Mucosa of descending colon (tissue), 3 donors: ENCODE data around the gene ATAD3B. TPM values are rescaled to one million over a fixed set of nuclear protein-coding genes. Genes with fewer than 3 reads are reported as not detected.
"Not testable (repeated sequence)": the region's sequence is repeated elsewhere in the genome, so short reads cannot be mapped to it uniquely, and the experiment has no call there.

ENCODE experiments used
- ATAC-seq: fragments of 200-7000 bp; cut with Tn5 transposase; one replicate; pipeline ENCODE4 v1.9.1; 2020; ENCODE audit warnings: mild to moderate bottlenecking, moderate library complexity
- DNase-seq, 3 donors: peaks; one replicate each; pipeline ENCODE4 v3.0.0-alpha.2; 2020
- H3K36me3 ChIP-seq: fragments of 200-600 bp; one replicate; pipeline ENCODE4 v1.8.0; 2021; ENCODE audit warnings: low read depth, mild to moderate bottlenecking
- H3K4me1 ChIP-seq: fragments of 200-600 bp; one replicate; pipeline ENCODE4 v1.8.0; 2021; ENCODE audit warnings: low read depth, mild to moderate bottlenecking
- H3K4me3 ChIP-seq: fragments of 200-600 bp; one replicate; pipeline ENCODE4 v1.8.0; 2021; ENCODE audit warnings: mild to moderate bottlenecking
- H3K9me3 ChIP-seq: fragments of 200-600 bp; one replicate; pipeline ENCODE4 v1.8.0; 2021; ENCODE audit warnings: mild to moderate bottlenecking
- intact Hi-C, 2 donors: fragments of 100-400 bp; cut with DNase I in 1 of 2; cut with micrococcal nuclease in 1 of 2; formaldehyde crosslinking; loops; one replicate each; pipeline versions ENCODE4 v1.11.0 to v1.11.1; 2022; cut with DNase I, micrococcal nuclease
- total RNA-seq, 3 donors: library from RNA; stranded (reverse); fragmentation: NEBNext Ultra II Directional in 2 of 3; extraction: Animal tissue kit (Norgen Biotek cat#: 25700) in 2 of 3; gene quantifications; one replicate each; pipeline versions ENCODE4 v1.2.1 to v1.2.4, GENCODE V29; 2021 to 2023
- TF ChIP-seq, protein P1 (sequence below): fragments of 200-600 bp; IDR thresholded peaks from one replicate; pipeline ENCODE4 v1.8.0; 2022; ENCODE audit warnings: antibody characterized with exemption, mild to moderate bottlenecking
- donor health status: DM: no; HTN: no; CAD: no; lungs with moderate emphysema.
- donor health status: DM: no; HTN: no; CAD: no.
- donor health status: DM: no; HTN: yes; CAD: no.

Gene ATAD3B
- total RNA-seq, 3 donors from 2014 or later: 22.8 to 30.9 (median 25.4) TPM

DNA sequence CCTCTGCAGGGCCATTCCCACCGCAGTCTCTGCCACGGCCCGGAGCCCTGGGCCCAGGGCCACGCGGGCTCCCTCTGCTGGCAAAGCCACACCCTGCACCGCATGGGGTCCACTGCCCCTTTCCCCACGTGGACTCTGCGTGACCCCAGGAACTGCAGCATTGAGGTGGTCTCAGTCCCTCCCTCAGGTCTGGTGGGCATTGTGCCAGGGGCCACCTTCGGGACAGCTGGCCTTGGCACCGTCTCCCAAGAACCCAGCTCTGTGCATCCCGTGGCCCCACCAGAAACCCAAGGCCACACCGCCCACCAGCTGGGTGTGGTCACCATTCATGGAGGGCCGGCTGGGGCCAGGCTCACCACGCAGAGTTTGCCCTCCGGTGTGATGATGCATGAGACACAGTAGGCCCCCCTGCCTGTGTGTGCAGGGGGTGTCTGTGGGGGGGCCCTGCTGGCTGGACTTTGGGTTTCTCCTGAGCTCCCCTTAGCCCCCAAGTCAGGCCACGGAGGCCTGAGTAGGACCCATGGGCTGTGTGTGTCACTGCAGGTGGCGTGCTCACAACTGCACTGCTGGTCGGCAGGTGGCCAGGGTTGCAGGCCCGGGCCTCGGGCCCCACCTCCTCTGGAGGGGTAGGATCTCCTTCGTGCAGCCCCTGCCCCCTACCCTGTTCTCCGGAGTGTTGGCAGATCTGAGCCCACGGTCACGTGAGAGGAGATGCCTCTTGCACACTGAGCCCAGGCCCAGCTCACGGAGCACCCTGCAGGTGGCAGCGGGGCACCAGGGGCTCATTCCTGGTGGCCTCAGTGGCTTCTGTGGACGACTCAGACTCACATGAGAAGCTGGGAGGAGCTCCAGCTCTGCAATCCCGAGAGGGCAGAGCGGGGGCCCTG, 30.3 kb upstream of the ATAD3B start:
- peak; percentile 70 for ATAC-seq
- intact Hi-C loops: no loop called here
- H3K4me1 ChIP-seq: peaks cover 21% of the 10 kb centered on the region

DNA sequence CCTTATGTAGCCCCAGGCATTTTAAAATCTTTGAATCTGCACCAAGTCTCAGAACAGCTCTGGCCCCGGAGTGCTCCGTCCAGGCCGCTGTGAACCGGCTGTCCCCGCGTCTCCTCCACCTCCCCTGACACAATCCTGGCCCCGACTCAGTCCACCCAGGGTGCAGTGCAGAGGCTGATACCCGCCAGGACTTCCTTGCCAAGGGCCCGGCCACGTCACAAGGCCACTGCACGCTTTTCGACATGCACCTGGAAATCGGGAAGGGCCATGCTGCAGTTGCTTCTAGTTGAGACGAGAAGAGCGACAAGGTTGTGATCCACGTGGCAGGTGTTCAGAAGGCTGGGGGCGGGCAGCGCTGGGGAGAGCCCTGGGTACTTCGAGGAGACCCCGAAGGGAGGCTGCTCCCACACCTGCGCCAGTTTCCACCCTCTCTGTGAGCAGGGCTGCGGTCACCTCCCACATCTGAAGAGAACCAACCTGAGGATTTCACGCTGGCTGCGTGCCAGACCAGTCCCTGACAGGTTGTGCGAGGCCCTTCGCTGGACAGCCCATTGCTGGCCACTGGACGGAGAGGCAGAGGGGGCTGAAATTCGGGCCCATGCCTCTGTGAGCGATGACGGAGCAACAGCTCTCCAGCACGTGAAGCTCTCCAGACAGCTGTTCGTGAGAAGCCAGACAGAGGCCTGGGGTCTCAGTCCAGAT, 29.3 kb upstream of the ATAD3B start:
- peaks cover 14% of the 10 kb centered on the region for H3K4me1 ChIP-seq
- no peak overlapping the region for H3K4me3 ChIP-seq
- TF ChIP-seq, protein P1, sequence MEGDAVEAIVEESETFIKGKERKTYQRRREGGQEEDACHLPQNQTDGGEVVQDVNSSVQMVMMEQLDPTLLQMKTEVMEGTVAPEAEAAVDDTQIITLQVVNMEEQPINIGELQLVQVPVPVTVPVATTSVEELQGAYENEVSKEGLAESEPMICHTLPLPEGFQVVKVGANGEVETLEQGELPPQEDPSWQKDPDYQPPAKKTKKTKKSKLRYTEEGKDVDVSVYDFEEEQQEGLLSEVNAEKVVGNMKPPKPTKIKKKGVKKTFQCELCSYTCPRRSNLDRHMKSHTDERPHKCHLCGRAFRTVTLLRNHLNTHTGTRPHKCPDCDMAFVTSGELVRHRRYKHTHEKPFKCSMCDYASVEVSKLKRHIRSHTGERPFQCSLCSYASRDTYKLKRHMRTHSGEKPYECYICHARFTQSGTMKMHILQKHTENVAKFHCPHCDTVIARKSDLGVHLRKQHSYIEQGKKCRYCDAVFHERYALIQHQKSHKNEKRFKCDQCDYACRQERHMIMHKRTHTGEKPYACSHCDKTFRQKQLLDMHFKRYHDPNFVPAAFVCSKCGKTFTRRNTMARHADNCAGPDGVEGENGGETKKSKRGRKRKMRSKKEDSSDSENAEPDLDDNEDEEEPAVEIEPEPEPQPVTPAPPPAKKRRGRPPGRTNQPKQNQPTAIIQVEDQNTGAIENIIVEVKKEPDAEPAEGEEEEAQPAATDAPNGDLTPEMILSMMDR: no peak
- intact Hi-C loops: no loop called here
- ATAC-seq: no peak
- no peak for DNase-seq
- H3K9me3 ChIP-seq: no peaks in the 10 kb centered on the region
- H3K36me3 ChIP-seq: no peaks in the 10 kb centered on the region

More for the DNA sequence above, 30.3 kb upstream of the ATAD3B start:
- Histone ChIP-seq H3K4me3 (no peak overlapping the region), H3K9me3 (no peaks in the 10 kb centered on the region), H3K36me3 (no peaks in the 10 kb centered on the region)
- TF ChIP-seq, protein P1: peak; percentile 95
- peak in 2 of 3 donors; percentile 66 to 75 for DNase-seq

DNA sequence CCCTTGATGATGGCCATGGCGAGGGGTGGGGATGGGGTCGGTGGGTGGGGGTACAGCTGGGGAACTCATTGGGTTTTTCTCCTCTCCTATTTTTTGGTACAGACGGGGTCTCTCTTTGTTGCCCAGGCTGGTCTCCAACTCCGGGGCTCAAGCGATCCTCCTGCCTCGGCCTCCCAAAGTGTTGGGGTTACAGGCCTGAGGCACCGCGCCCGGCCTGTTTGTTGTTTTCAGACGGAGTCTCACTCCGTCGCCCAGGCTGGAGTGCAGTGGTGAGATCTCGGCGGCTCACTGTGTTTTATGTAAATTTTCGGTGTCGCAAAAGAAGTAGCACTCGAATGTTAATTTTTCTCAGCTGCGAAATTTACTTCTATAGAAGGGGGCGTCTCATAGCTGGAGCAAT, 24.9 kb upstream of the ATAD3B start:
- DNase-seq, ATAC-seq, H3K9me3 ChIP-seq, H3K36me3 ChIP-seq, H3K4me3 ChIP-seq, H3K4me1 ChIP-seq, intact Hi-C loops: not testable (repeated sequence)

DNA sequence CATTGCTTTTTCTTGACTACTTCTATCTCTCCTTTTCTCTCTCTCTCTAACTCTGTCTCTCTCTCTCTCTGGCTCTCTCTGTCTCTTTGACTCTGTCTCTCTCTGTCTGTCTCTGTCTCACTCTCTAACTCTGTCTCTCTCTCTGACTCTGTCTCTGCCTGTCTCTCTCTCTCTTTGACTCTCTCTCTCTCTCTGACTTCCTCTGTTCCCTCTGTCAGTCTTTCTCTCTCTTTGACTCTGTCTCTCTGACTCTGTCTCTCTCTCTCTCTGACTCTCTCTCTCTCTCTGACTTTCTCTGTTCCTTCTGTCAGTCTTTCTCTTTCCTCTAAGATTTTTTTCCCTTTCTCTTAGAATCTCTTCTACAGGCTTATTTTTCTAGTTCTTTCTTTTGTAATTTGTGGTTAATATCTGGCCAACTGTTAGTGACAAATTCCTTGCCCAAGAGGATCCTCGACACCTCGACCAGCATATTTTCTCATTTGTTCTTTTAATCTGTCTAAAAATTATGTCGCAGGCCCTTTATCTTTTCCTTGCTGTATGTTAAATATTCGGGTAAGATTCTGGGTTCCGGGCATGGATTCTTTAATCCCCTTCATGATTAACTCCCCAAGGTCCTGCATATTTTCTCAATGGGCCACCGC, 22.3 kb upstream of the ATAD3B start, which contains the start of gene ATAD3C:
Gene ATAD3C, plus strand, starts transcription at position 591 of the 641 bp plus-strand sequence. CDS start 995 bp downstream, outside the sequence.
- TF ChIP-seq, protein P1: no peak
- no peaks in the 10 kb centered on the region for H3K36me3 ChIP-seq
- intact Hi-C loops: no loop called here
- ATAC-seq: no peak
- no peaks in the 10 kb centered on the region for H3K9me3 ChIP-seq
- H3K4me1 ChIP-seq: peaks cover 9% of the 10 kb centered on the region
- DNase-seq: no peak
- no peak within 1 kb of the TSS for H3K4me3 ChIP-seq

DNA sequence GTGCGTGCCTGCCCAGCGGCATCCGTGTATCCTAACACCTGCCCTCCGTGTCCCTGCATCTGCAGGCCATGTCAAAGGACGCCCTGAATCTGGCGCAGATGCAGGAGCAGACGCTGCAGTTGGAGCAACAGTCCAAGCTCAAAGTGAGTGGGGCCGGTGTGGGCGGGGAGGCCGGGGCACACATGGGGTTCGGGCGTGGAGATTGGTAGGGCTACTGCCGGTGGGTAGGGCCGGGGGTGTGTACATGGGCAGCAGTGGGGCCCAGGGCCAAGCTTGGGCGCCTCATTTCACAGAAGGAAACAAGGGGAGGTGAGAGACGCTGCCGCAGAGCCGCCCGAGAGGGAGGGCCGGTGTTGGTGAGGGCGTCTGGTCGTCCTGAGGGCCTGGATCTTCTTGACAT, 20.9 kb upstream of the ATAD3B start:
- DNase-seq: not testable (repeated sequence)

DNA sequence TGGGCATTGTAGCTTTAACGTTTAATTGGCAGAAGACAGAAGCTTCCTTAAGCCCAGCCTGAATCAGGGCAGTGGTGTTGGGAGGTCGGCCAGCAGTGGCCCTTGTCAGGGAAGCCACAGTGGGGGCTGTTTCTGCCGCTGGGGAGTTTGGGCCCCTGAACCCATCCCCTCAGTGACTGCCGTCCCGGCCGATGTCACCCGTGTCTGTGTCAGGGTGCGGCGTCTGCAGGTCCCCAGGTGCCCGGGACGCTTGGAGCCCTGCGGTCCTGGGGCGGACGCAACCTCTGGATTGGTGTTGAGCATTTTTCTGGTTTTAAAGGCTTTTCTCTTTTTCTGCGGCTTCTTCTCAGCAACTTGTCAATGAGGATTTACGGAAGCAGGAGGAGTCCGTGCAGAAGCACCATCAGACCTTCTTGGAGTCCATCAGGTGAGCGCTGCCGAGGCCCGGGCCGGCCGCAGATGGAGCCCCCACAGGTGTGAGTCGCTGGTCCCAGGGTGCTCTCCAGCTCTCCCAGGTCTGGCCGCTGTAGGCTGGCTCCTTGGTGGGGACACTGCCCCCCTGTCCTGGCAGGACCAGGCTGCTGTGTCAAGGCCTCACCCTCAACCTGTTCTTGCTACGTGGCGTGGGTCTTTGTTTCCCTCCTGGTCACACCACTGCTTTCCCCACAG, 19.7 kb upstream of the ATAD3B start:
- H3K36me3 ChIP-seq: no peaks in the 10 kb centered on the region
- no peaks in the 10 kb centered on the region for H3K9me3 ChIP-seq
- no peak overlapping the region for H3K4me3 ChIP-seq
- TF ChIP-seq, protein P1: no peak
- no peak for DNase-seq
- H3K4me1 ChIP-seq: peaks cover 9% of the 10 kb centered on the region
- intact Hi-C loops: no loop called here
- no peak for ATAC-seq

More for the DNA sequence above, 20.9 kb upstream of the ATAD3B start:
- H3K9me3 ChIP-seq, ATAC-seq, H3K36me3 ChIP-seq, H3K4me3 ChIP-seq, intact Hi-C loops, H3K4me1 ChIP-seq: not testable (repeated sequence)

DNA sequence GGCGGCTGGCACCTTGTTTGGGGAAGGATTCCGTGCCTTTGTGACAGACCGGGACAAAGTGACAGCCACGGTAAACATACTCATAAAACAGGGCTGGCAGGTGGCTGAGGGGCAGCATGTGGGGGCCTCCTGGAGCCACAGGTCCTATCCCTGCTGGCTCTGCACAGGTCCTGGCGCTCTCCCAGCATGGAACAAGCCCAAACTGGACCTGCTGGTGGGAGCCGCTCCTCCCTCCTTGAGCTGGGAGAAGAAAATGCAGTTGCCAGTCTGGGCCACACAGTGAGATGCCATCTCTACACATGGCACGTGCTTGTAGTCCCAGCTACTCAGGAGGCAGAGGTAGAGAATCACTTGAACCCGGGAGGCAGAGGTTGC, 19.2 kb upstream of the ATAD3B start:
- H3K4me3 ChIP-seq, intact Hi-C loops, DNase-seq, H3K9me3 ChIP-seq, ATAC-seq, H3K4me1 ChIP-seq, H3K36me3 ChIP-seq: not testable (repeated sequence)
